ENCODE results near the gene USH1C.
A peak's percentile ranks its signal among the peaks of the same experiment; 100 is the strongest.

USH1C gene

DNA sequence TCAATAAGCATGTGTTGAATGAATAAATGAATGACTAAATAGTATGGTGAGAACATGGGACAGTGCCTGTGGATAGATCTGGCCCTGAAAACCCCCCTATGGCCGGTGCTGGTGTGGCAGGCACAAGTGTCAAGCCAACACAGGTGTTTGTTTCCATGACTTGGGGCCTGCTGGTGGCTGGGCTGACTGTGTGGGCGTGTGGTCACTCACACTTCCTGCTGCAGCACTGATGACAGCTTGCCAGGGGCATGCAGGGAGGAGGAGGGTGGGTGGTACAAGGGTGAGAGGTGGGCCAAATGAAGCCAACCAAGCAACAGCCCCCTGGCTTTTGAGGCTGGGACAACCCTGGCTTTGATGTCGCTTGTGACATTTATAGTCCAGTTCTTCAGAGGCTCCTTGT is 37.3 kb downstream of the USH1C start:
- peak; percentile 62 for DNase-seq (ENCODE audit: low spot score)
- TF ChIP-seq CTCF (IDR thresholded peaks at IDR 0.05; ENCODE audit: borderline replicate concordance, control extremely low read depth, extremely low read depth, insufficient read depth, missing control alignments) = no peak
- in situ Hi-C loops (cut with MboI; ENCODE audit: low sequenced_read_pairs, unreplicated experiment) = loop anchor here (10.0 kb wide), 1 partner anchor 272 kb away; no protein-coding TSS in a partner anchor

- in situ Hi-C loops (cut with MboI; ENCODE audit: low sequenced_read_pairs, unreplicated experiment) = loop anchor here (10.0 kb wide), 1 partner anchor 272 kb away; no protein-coding TSS in a partner anchor
- no peak for TF ChIP-seq CTCF (IDR thresholded peaks at IDR 0.05; ENCODE audit: borderline replicate concordance, control extremely low read depth, extremely low read depth, insufficient read depth, missing control alignments)
- no peak for DNase-seq (ENCODE audit: low spot score)
Measured at GRCh38 chr11:17506314-17506713, 37.9 kb downstream of the USH1C start.

GRCh38 chr11:17505146-17505545 is 39.1 kb downstream of the USH1C start:
- in situ Hi-C loops (cut with MboI; ENCODE audit: low sequenced_read_pairs, unreplicated experiment) = loop anchor here (10.0 kb wide), 1 partner anchor 270 kb away; no protein-coding TSS in a partner anchor

DNA sequence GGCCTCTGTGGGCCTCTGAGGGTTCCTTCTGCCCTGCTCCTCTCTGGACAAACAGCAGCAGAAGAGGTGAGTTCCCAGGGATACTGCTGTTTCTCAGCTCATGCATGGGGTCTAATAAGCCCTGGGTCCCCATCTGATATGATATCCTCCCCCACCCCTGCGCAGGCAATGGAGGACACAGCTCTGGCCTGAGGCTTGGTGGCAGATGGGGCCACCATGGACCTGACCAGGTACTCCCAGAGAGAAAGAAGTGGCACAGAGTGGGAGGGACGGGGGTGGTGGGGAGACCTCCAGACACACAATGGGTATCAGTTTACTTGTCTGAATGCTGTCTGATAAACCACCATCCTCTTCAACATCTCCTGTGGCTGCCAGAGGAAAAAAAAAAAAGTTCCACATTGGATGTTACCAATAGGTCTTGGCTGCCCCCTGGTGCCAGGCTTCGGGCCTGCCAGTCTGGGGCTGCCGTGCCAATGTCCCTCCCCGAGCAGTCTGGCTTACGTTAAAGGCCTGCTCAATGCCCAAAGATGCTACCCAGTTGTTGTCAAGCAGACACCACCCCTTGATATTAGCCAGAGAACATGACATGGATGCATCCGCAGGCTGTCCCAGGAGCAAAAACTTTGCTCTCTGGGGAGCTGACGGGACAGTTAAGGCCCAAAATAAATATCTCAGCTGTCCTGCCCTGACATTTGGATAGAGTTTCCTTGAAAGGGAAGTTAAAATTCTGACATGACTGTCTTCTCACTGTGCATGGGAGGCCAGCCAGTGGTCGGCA is 39.7 kb downstream of the USH1C start:
- peak; percentile 83 for DNase-seq (ENCODE audit: low spot score)
- peak; percentile 81 for TF ChIP-seq CTCF (IDR thresholded peaks at IDR 0.05; ENCODE audit: borderline replicate concordance, control extremely low read depth, extremely low read depth, insufficient read depth, missing control alignments)
- in situ Hi-C loops (cut with MboI; ENCODE audit: low sequenced_read_pairs, unreplicated experiment) = loop anchor here (5.0 to 10.0 kb wide), 2 partner anchors 112 to 270 kb away; no protein-coding TSS in a partner anchor

More at GRCh38 chr11:17505146-17505545, 39.1 kb downstream of the USH1C start:
- DNase-seq (ENCODE audit: low spot score) = no peak
- TF ChIP-seq CTCF (IDR thresholded peaks at IDR 0.05; ENCODE audit: borderline replicate concordance, control extremely low read depth, extremely low read depth, insufficient read depth, missing control alignments) = no peak

DNA sequence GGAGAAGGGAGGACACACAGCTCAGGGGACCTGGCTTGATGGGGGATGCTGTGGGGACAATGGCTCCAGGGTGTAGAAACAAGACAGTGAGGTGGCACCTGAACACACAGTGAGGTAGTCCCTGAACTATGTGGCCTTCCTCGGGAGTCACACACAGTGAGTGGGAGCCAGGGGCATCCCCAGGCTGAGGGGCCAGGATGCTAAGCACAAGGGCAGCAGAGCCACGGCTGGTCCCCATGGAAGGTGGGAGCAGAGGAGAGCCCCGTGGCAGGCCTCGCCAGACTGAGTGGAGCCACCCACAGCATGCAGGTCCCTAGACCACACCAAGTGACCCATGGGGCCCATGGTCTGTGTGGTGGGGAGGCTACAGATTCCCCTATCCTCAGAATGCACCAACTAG is 41.6 kb downstream of the USH1C start:
- in situ Hi-C loops (cut with MboI; ENCODE audit: low sequenced_read_pairs, unreplicated experiment) = loop anchor here (5.0 to 10.0 kb wide), 2 partner anchors 110 to 268 kb away; no protein-coding TSS in a partner anchor
- TF ChIP-seq CTCF (IDR thresholded peaks at IDR 0.05; ENCODE audit: borderline replicate concordance, control extremely low read depth, extremely low read depth, insufficient read depth, missing control alignments) = no peak

GRCh38 chr11:17500673-17501072 is 43.5 kb downstream of the USH1C start:
- no peak for TF ChIP-seq CTCF (IDR thresholded peaks at IDR 0.05; ENCODE audit: borderline replicate concordance, control extremely low read depth, extremely low read depth, insufficient read depth, missing control alignments)
- no peak for DNase-seq (ENCODE audit: low spot score)
- in situ Hi-C loops (cut with MboI; ENCODE audit: low sequenced_read_pairs, unreplicated experiment) = loop anchor here (5.0 to 10.0 kb wide), 2 partner anchors 108 to 266 kb away; no protein-coding TSS in a partner anchor

More for the DNA sequence above, 41.6 kb downstream of the USH1C start:
- no peak for DNase-seq (ENCODE audit: low spot score)
